Measurements from ENCODE around the gene RFWD3. TPM values are rescaled to one million over a fixed set of nuclear protein-coding genes. Genes with fewer than 3 reads are reported as not detected.
"Not testable (repeated sequence)": the region's sequence is repeated elsewhere in the genome, so short reads cannot be mapped to it uniquely, and the experiment has no call there.

The RFWD3 gene
- total RNA-seq, 4 donors from 2014 or later: 14.6 to 32.9 (median 25.1) TPM

GRCh38 chr16:74657870-74658642, 8.6 kb downstream of the RFWD3 start:
- Histone ChIP-seq H3K4me1 (peaks cover 8 to 19% of the 10 kb centered on the region in 2 donors), H3K36me3 (peaks cover 3 to 16% of the 10 kb centered on the region in 2 donors), H3K27ac (peak overlapping the region in 2 of 3 donors; percentile 1 to 48), H3K4me3 (replicated peaks in 1 of 3) (no peak overlapping the region), H3K27me3 (no peaks in the 10 kb centered on the region), H3K9me3 (no peaks in the 10 kb centered on the region)
- 70 to 74% methylated on average over 5 of the region's 5 CpGs for WGBS, 2 donors
- DNase-seq: no peak
- intact Hi-C loops (cut with DNase I): no loop called here
- TF ChIP-seq CTCF (IDR thresholded peaks at IDR 0.05): no peak
- no peak for TF ChIP-seq POLR2A (IDR thresholded peaks at IDR 0.05)

DNA sequence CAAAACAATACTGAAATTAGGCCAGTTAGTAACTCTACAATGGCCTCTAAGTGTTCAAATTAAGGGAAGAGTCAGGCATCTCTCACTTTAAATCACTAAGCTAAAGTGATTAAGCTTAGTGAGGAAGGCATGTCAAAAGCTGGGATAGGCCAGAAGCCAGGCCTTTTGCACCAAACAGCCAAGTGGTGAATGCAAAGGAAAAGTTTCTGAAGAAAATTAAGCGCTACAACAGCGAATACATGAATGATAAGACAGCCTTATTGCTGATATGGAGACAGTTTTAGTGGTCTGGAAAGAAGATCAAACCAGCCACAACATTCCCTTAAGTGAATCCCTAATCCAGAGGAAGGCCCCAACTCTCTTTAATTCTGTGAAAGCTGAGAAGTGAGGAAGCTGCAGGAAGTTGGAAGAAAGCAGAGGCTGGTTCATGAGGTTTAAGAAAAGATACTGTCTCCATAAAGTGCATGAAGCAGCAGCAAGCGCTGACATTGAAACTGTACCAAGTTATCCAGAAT, 12.1 kb downstream of the RFWD3 start:
- Histone ChIP-seq H3K4me3 (replicated peaks in 1 of 3) (no peak overlapping the region), H3K36me3 (peaks cover 0 to 9% of the 10 kb centered on the region in 2 donors), H3K27me3 (no peaks in the 10 kb centered on the region), H3K4me1 (peaks cover 6 to 18% of the 10 kb centered on the region in 2 donors), H3K9me3 (no peaks in the 10 kb centered on the region), H3K27ac (no peak overlapping the region)
- intact Hi-C loops (cut with DNase I): no loop called here
- 91 to 94% methylated on average over 3 of the region's 3 CpGs for WGBS, 2 donors
- no peak for DNase-seq
- TF ChIP-seq CTCF (IDR thresholded peaks at IDR 0.05): no peak
- no peak for TF ChIP-seq POLR2A (IDR thresholded peaks at IDR 0.05)

DNA sequence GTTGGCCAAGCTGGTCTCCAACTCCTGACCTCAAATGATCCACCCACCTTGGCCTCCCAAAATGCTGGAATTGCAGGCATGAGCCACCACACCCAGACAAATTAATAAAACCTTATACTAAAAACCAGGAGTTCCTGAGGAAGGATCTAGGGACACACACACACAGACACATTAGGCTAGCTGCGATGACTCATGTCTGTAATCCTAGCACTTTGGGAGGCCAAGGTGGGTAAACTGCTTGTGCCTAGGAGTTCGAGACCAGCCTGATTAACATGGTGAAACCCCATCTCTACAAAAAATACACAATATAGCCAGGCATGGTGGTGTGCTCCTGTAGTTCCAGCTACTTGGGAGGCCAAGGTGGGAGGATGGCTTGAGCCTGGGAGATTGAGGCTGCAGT, 13.8 kb downstream of the RFWD3 start:
- intact Hi-C loops (cut with DNase I); H3K27ac ChIP-seq; H3K27me3 ChIP-seq; DNase-seq; H3K4me3 ChIP-seq (replicated peaks in 1 of 3); H3K4me1 ChIP-seq; H3K9me3 ChIP-seq: not testable (repeated sequence)
- peaks cover 0 to 19% of the 10 kb centered on the region in 2 donors for H3K36me3 ChIP-seq
- 96 to 100% methylated on average over 2 of the region's 2 CpGs for WGBS, 2 donors

- no peak overlapping the region for H3K27ac ChIP-seq
- no peak for DNase-seq
- 68 to 75% methylated on average over 1 of the region's 1 CpG for WGBS, 2 donors
- TF ChIP-seq CTCF (IDR thresholded peaks at IDR 0.05): no peak
- no peak for TF ChIP-seq POLR2A (IDR thresholded peaks at IDR 0.05)
- peaks cover 0 to 5% of the 10 kb centered on the region in 2 donors for H3K4me1 ChIP-seq
- intact Hi-C loops (cut with DNase I): no loop called here
- no peak overlapping the region for H3K4me3 ChIP-seq (replicated peaks in 1 of 3)
- no peaks in the 10 kb centered on the region for H3K9me3 ChIP-seq
- H3K36me3 ChIP-seq: peaks cover 0 to 20% of the 10 kb centered on the region in 2 donors
- H3K27me3 ChIP-seq: no peaks in the 10 kb centered on the region
Observed at GRCh38 chr16:74652249-74652648, 14.4 kb downstream of the RFWD3 start.

- Histone ChIP-seq H3K4me1 (peaks cover 0 to 5% of the 10 kb centered on the region in 2 donors), H3K4me3 (replicated peaks in 1 of 3) (no peak overlapping the region), H3K27ac (no peak overlapping the region), H3K9me3 (no peaks in the 10 kb centered on the region), H3K36me3 (peaks cover 0 to 20% of the 10 kb centered on the region in 2 donors), H3K27me3 (no peaks in the 10 kb centered on the region)
- intact Hi-C loops (cut with DNase I): no loop called here
- no peak for TF ChIP-seq CTCF (IDR thresholded peaks at IDR 0.05)
- no peak for TF ChIP-seq POLR2A (IDR thresholded peaks at IDR 0.05)
- no peak for DNase-seq
- 84 to 87% methylated on average over 2 of the region's 2 CpGs for WGBS, 2 donors
Observed at GRCh38 chr16:74651841-74652240, 14.8 kb downstream of the RFWD3 start.

Measured in thyroid gland (tissue), 4 donors.